HG03103 (cell line): ENCODE measurements around the gene VOPP1.

Experiments used
- ATAC-seq: cut with Tn5 transposase; IDR thresholded peaks from one replicate; pipeline ENCODE4 v1.9.1; 2021; ENCODE audit warnings: low read depth; ENCODE audit not compliant: unreplicated experiment

Gene VOPP1

GRCh38 chr7:55497521-55497920 is 74.8 kb downstream of the VOPP1 start:
- no peak for ATAC-seq

GRCh38 chr7:55496906-55497305 is 75.4 kb downstream of the VOPP1 start:
- no peak for ATAC-seq

GRCh38 chr7:55494951-55495350 is 77.4 kb downstream of the VOPP1 start:
- no peak for ATAC-seq

- ATAC-seq, result no peak
Measured at GRCh38 chr7:55493408-55493807, 78.9 kb downstream of the VOPP1 start.

GRCh38 chr7:55491346-55491745 is 81.0 kb downstream of the VOPP1 start:
- ATAC-seq, result no peak

GRCh38 chr7:55490099-55490498 is 82.2 kb downstream of the VOPP1 start:
- ATAC-seq, result no peak

GRCh38 chr7:55489552-55489951 is 82.8 kb downstream of the VOPP1 start:
- ATAC-seq, result no peak

- ATAC-seq, result no peak
Measured at GRCh38 chr7:55488804-55489340, 83.4 kb downstream of the VOPP1 start.

- ATAC-seq, result no peak
Measured at GRCh38 chr7:55488216-55488615, 84.1 kb downstream of the VOPP1 start.

GRCh38 chr7:55486991-55487390 is 85.3 kb downstream of the VOPP1 start:
- no peak for ATAC-seq

GRCh38 chr7:55486192-55486590 is 86.1 kb downstream of the VOPP1 start:
- ATAC-seq, result no peak

- no peak for ATAC-seq
Measured at GRCh38 chr7:55485501-55486191, 86.7 kb downstream of the VOPP1 start.

- ATAC-seq, result no peak
Measured at GRCh38 chr7:55484834-55485233, 87.5 kb downstream of the VOPP1 start.

GRCh38 chr7:55484241-55484640 is 88.1 kb downstream of the VOPP1 start:
- ATAC-seq, result no peak

GRCh38 chr7:55483046-55483445 is 89.3 kb downstream of the VOPP1 start:
- no peak for ATAC-seq

- no peak for ATAC-seq
Measured at GRCh38 chr7:55481155-55481554, 91.1 kb downstream of the VOPP1 start.

- no peak for ATAC-seq
Measured at GRCh38 chr7:55478700-55479099, 93.6 kb downstream of the VOPP1 start.

- no peak for ATAC-seq
Measured at GRCh38 chr7:55477781-55478374, 94.4 kb downstream of the VOPP1 start.

GRCh38 chr7:55476852-55477780 is 95.2 kb downstream of the VOPP1 start:
- ATAC-seq, result no peak

- no peak for ATAC-seq
Measured at GRCh38 chr7:55475855-55476803, 96.2 kb downstream of the VOPP1 start.
